Liver (tissue), 9 donors: ENCODE results near the gene PLXNB2. TPM values are rescaled to one million over a fixed set of nuclear protein-coding genes. Genes with fewer than 3 reads are reported as not detected.

Source experiments
- DNase-seq: peaks from one replicate; pipeline ENCODE4 v3.0.0-alpha.2; 2017; ENCODE audit warnings: low spot score
- H3K27ac ChIP-seq, 2 donors: one replicate each; pipeline ENCODE4 v1.7.0; 2013; ENCODE audit warnings: inconsistent platforms in 2 of 2, low read length in 2 of 2, control low read depth in 1 of 2, low read depth in 1 of 2, mild to moderate bottlenecking in 1 of 2
- H3K27me3 ChIP-seq, 4 donors: one replicate each; pipeline versions ENCODE4 v1.6.1 to v1.7.0; 2013; ENCODE audit warnings: low read length in 3 of 4, inconsistent platforms in 1 of 4, mild to moderate bottlenecking in 1 of 4, moderate library complexity in 1 of 4; ENCODE audit not compliant: control insufficient read depth in 4 of 4, insufficient read depth in 4 of 4
- H3K36me3 ChIP-seq, 4 donors: one replicate each; pipeline versions ENCODE4 v1.6.1 to v1.7.0; 2013; ENCODE audit warnings: low read length in 3 of 4, mild to moderate bottlenecking in 3 of 4, low read depth in 1 of 4, moderate library complexity in 1 of 4; ENCODE audit not compliant: control insufficient read depth in 4 of 4, insufficient read depth in 3 of 4
- H3K4me1 ChIP-seq, 4 donors: one replicate each; pipeline versions ENCODE4 v1.6.1 to v1.7.0; 2013; ENCODE audit warnings: low read length in 3 of 4, mild to moderate bottlenecking in 3 of 4, moderate library complexity in 1 of 4; ENCODE audit not compliant: control insufficient read depth in 4 of 4, insufficient read depth in 4 of 4
- H3K4me3 ChIP-seq, 3 donors: one replicate each; pipeline versions ENCODE4 v1.6.1 to v1.7.0; 2013; ENCODE audit warnings: low read length in 3 of 3, control low read depth in 1 of 3, low read depth in 1 of 3, mild to moderate bottlenecking in 1 of 3
- H3K9ac ChIP-seq, 2 donors: one replicate each; pipeline ENCODE4 v1.7.0; 2013; ENCODE audit warnings: low read length in 2 of 2, mild to moderate bottlenecking in 2 of 2, moderate library complexity in 2 of 2, control low read depth in 1 of 2, low read depth in 1 of 2
- H3K9me3 ChIP-seq, 4 donors: one replicate each; pipeline versions ENCODE4 v1.6.1 to v1.7.0; 2013; ENCODE audit warnings: low read length in 3 of 4; ENCODE audit not compliant: control insufficient read depth in 4 of 4
- ATF3 ChIP-seq: IDR thresholded peaks from 2 replicates; pipeline ENCODE4 v1.6.1; 2016; ENCODE audit warnings: antibody characterized with exemption
- CTCF ChIP-seq: fragments of 150-350 bp; IDR thresholded peaks from 2 replicates; pipeline ENCODE4 v1.5.1; 2017; ENCODE audit warnings: improper control_type of control experiment, low read depth, low read length; ENCODE audit not compliant: missing input control
- EGR1 ChIP-seq, 2 donors: IDR thresholded peaks; 2 replicates each; pipeline ENCODE4 v1.6.1; 2016 to 2018; ENCODE audit warnings: antibody characterized with exemption in 2 of 2, low read depth in 2 of 2
- FOXA2 ChIP-seq: IDR thresholded peaks from 2 replicates; pipeline ENCODE4 v1.6.1; 2016; ENCODE audit warnings: antibody characterized with exemption
- GABPA ChIP-seq, 2 donors: IDR thresholded peaks in 1 of 2; conservative IDR thresholded peaks in 1 of 2; 2 replicates each; pipeline ENCODE4 v1.6.1; 2016; ENCODE audit warnings: antibody characterized with exemption in 2 of 2, mild to moderate bottlenecking in 1 of 2, moderate library complexity in 1 of 2
- HNF4A ChIP-seq, 2 donors: conservative IDR thresholded peaks; 2 replicates each; pipeline ENCODE4 v1.6.1; 2016; ENCODE audit warnings: antibody characterized with exemption in 2 of 2, mild to moderate bottlenecking in 2 of 2
- HNF4G ChIP-seq: IDR thresholded peaks from 2 replicates; pipeline ENCODE4 v1.6.1; 2016; ENCODE audit warnings: antibody characterized with exemption
- JUND ChIP-seq, 2 donors: IDR thresholded peaks; 2 replicates each; pipeline ENCODE4 v1.6.1; 2016; ENCODE audit warnings: antibody characterized with exemption in 2 of 2
- NR2F2 ChIP-seq: IDR thresholded peaks from 2 replicates; pipeline ENCODE4 v1.6.1; 2016; ENCODE audit warnings: antibody characterized with exemption
- RAD21 ChIP-seq, 2 donors: IDR thresholded peaks; 2 replicates each; pipeline ENCODE4 v1.6.1; 2016; ENCODE audit warnings: antibody characterized with exemption in 2 of 2, mild to moderate bottlenecking in 2 of 2
- REST ChIP-seq: IDR thresholded peaks from 2 replicates; pipeline ENCODE4 v1.6.1; 2016; ENCODE audit warnings: antibody characterized with exemption, mild to moderate bottlenecking
- RXRA ChIP-seq, 2 donors: IDR thresholded peaks; 2 replicates each; pipeline ENCODE4 v1.6.1; 2017 to 2018; ENCODE audit warnings: antibody characterized with exemption in 2 of 2, mild to moderate bottlenecking in 1 of 2
- TAF1 ChIP-seq: conservative IDR thresholded peaks from 2 replicates; pipeline ENCODE4 v1.6.1; 2016; ENCODE audit warnings: antibody characterized with exemption, mild to moderate bottlenecking
- ZBTB33 ChIP-seq: IDR thresholded peaks from 2 replicates; pipeline ENCODE4 v1.6.1; 2016; ENCODE audit warnings: antibody characterized with exemption
- WGBS: extraction: QIAGEN DNeasy Blood & Tissue Kit; methylation state at CpG from one replicate; pipeline ENCODE4 v1.1.7; 2013; 5-methylcytosine and 5-hydroxymethylcytosine counted together
- polyA plus RNA-seq, 2 donors: library from polyadenylated mRNA; stranded (reverse) in 1 of 2; unstranded in 1 of 2; fragments of 200-250 nt in 1 of 2; fragments of >200 nt in 1 of 2; fragmentation: Nextera tagmentation in 1 of 2; extraction: Ambion mirVana in 1 of 2; gene quantifications; one replicate each; pipeline versions ENCODE4 v1.2.1 to v1.2.3, GENCODE V29; 2013 to 2015
- total RNA-seq, 2 donors: library from RNA; depleted of rRNA; stranded (reverse); fragments of >200 nt; gene quantifications; one replicate each; pipeline ENCODE4 v1.2.3, GENCODE V29; 2014
- donor health status: healthy.
- donor health status: healthy.
- donor health status: healthy.
- donor health status: healthy.
- donor health status: healthy.

The PLXNB2 gene
- total and polyA plus RNA-seq, 4 donors, result 28.8 to 95.7 (median 73.9) TPM

- Histone ChIP-seq H3K9me3 (no peaks in the 10 kb centered on the region), H3K9ac (no peak overlapping the region), H3K27ac (no peak overlapping the region), H3K4me1 (no peaks in the 10 kb centered on the region), H3K27me3 (no peaks in the 10 kb centered on the region), H3K36me3 (peaks cover 19 to 83% (median 38%) of the 10 kb centered on the region in 4 donors), H3K4me3 (no peak overlapping the region)
- DNase-seq, result no peak
- 95% methylated on average over 30 of the region's 30 CpGs for WGBS
- TF ChIP-seq ZBTB33, result no peak
- TF ChIP-seq CTCF, result no peak
- no peak for TF ChIP-seq EGR1 (IDR thresholded peaks at IDR 0.05; ENCODE audit: low read depth in 2 of 2)
- TF ChIP-seq NR2F2, result no peak
- TF ChIP-seq REST, result no peak
- no peak for TF ChIP-seq JUND (IDR thresholded peaks at IDR 0.05)
- TF ChIP-seq RAD21 (IDR thresholded peaks at IDR 0.05), result no peak
- no peak for TF ChIP-seq RXRA (IDR thresholded peaks at IDR 0.05)
- TF ChIP-seq TAF1, result no peak
- no peak for TF ChIP-seq HNF4A (conservative IDR thresholded peaks at IDR 0.05)
- no peak for TF ChIP-seq FOXA2
- TF ChIP-seq HNF4G, result no peak
Observed at GRCh38 chr22:50283821-50284220, 23.6 kb downstream of the PLXNB2 start.

GRCh38 chr22:50282361-50283155, 24.9 kb downstream of the PLXNB2 start:
- Histone ChIP-seq H3K27me3 (no peaks in the 10 kb centered on the region), H3K27ac (no peak overlapping the region), H3K4me1 (no peaks in the 10 kb centered on the region), H3K4me3 (no peak overlapping the region), H3K36me3 (peaks cover 17 to 82% (median 39%) of the 10 kb centered on the region in 4 donors), H3K9me3 (no peaks in the 10 kb centered on the region), H3K9ac (no peak overlapping the region)
- no peak for DNase-seq
- TF ChIP-seq GABPA (IDR thresholded peaks at IDR 0.05 in 1 of 2, conservative IDR thresholded peaks at IDR 0.05 in 1 of 2) (no peak), ZBTB33 (no peak), ATF3 (no peak), EGR1 (IDR thresholded peaks at IDR 0.05; ENCODE audit: low read depth in 2 of 2) (no peak), NR2F2 (no peak), CTCF (no peak), RAD21 (IDR thresholded peaks at IDR 0.05) (no peak), HNF4G (no peak), RXRA (IDR thresholded peaks at IDR 0.05) (no peak), FOXA2 (no peak)
- 90% methylated on average over 45 of the region's 45 CpGs for WGBS
